Measurements from ENCODE around the gene PLTP.

DNA sequence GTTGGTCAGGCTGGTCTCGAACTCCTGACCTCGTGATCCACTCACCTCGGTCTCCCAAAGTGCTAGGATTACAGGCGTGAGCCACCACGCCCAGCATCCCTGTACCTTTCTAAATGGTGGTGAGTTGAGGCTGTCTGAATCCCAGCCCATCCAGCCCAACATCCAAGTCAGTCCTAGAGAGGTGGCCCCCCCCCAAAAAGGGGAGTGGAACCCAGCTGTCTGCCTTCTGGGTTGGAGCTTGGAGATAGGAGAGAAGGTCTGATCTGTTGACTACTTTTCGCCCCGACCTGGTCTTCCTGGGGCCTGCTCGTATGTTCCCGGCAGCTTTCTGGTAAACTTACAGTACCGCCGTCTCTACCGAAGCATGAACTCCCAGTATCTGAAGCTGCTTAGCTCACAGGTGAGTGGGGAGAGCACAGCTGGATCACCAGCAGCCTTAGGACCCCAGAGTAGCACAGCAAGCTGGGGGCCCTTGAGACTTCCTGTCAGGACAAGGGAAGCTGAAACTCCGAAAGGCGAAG lies 15.3 kb downstream of the PLTP start:
- TF ChIP-seq, protein P1, sequence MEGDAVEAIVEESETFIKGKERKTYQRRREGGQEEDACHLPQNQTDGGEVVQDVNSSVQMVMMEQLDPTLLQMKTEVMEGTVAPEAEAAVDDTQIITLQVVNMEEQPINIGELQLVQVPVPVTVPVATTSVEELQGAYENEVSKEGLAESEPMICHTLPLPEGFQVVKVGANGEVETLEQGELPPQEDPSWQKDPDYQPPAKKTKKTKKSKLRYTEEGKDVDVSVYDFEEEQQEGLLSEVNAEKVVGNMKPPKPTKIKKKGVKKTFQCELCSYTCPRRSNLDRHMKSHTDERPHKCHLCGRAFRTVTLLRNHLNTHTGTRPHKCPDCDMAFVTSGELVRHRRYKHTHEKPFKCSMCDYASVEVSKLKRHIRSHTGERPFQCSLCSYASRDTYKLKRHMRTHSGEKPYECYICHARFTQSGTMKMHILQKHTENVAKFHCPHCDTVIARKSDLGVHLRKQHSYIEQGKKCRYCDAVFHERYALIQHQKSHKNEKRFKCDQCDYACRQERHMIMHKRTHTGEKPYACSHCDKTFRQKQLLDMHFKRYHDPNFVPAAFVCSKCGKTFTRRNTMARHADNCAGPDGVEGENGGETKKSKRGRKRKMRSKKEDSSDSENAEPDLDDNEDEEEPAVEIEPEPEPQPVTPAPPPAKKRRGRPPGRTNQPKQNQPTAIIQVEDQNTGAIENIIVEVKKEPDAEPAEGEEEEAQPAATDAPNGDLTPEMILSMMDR (IDR thresholded peaks at IDR 0.05; ENCODE audit: poor library complexity, severe bottlenecking): no peak
- TF ChIP-seq EP300 (conservative IDR thresholded peaks at IDR 0.05; ENCODE audit: poor library complexity, severe bottlenecking): no peak
- no peak for TF ChIP-seq EZH2 (IDR thresholded peaks at IDR 0.05; ENCODE audit: borderline replicate concordance, insufficient read depth, low read length, poor library complexity, severe bottlenecking)
- no peak for TF ChIP-seq POLR2AphosphoS5 (IDR thresholded peaks at IDR 0.05)
- TF ChIP-seq MXI1 (conservative IDR thresholded peaks at IDR 0.05; ENCODE audit: poor library complexity, severe bottlenecking): no peak
- TF ChIP-seq, protein P2, sequence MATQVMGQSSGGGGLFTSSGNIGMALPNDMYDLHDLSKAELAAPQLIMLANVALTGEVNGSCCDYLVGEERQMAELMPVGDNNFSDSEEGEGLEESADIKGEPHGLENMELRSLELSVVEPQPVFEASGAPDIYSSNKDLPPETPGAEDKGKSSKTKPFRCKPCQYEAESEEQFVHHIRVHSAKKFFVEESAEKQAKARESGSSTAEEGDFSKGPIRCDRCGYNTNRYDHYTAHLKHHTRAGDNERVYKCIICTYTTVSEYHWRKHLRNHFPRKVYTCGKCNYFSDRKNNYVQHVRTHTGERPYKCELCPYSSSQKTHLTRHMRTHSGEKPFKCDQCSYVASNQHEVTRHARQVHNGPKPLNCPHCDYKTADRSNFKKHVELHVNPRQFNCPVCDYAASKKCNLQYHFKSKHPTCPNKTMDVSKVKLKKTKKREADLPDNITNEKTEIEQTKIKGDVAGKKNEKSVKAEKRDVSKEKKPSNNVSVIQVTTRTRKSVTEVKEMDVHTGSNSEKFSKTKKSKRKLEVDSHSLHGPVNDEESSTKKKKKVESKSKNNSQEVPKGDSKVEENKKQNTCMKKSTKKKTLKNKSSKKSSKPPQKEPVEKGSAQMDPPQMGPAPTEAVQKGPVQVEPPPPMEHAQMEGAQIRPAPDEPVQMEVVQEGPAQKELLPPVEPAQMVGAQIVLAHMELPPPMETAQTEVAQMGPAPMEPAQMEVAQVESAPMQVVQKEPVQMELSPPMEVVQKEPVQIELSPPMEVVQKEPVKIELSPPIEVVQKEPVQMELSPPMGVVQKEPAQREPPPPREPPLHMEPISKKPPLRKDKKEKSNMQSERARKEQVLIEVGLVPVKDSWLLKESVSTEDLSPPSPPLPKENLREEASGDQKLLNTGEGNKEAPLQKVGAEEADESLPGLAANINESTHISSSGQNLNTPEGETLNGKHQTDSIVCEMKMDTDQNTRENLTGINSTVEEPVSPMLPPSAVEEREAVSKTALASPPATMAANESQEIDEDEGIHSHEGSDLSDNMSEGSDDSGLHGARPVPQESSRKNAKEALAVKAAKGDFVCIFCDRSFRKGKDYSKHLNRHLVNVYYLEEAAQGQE (IDR thresholded peaks at IDR 0.05; ENCODE audit: borderline replicate concordance): no peak

All from neural cell (in vitro differentiated cells).